GM18502 (cell line): ENCODE results near the gene APOL2.
"Not testable (repeated sequence)": the region's sequence is repeated elsewhere in the genome, so short reads cannot be mapped to it uniquely, and the experiment has no call there.

Source experiments
- ATAC-seq: cut with Tn5 transposase; IDR thresholded peaks from one replicate; pipeline ENCODE4 v1.9.1; 2021; ENCODE audit warnings: mild to moderate bottlenecking; ENCODE audit not compliant: unreplicated experiment, poor library complexity

APOL2 gene

GRCh38 chr22:36201630-36202319 lies 37.6 kb downstream of the APOL2 start, which contains the start of gene APOL4:
Gene APOL4, minus strand, starts transcription at chr22:36201809. Its CDS starts 75 bp downstream, at chr22:36201734.
- ATAC-seq, result no peak

- not testable (repeated sequence) for ATAC-seq
These were observed 38.3 kb downstream of the APOL2 start for GRCh38 chr22:36201025-36201424.

GRCh38 chr22:36199001-36199551 lies 40.3 kb downstream of the APOL2 start:
- no peak for ATAC-seq

GRCh38 chr22:36198536-36198935 lies 40.8 kb downstream of the APOL2 start:
- no peak for ATAC-seq

- ATAC-seq, result no peak
These were observed 41.7 kb downstream of the APOL2 start for GRCh38 chr22:36197514-36198146.

GRCh38 chr22:36197065-36197440 lies 42.3 kb downstream of the APOL2 start:
- ATAC-seq, result no peak

GRCh38 chr22:36196254-36197064 lies 42.9 kb downstream of the APOL2 start:
- ATAC-seq, result no peak

- no peak for ATAC-seq
These were observed 44.4 kb downstream of the APOL2 start for GRCh38 chr22:36194971-36195370.

- no peak for ATAC-seq
These were observed 44.9 kb downstream of the APOL2 start for GRCh38 chr22:36194385-36194784.

- ATAC-seq, result no peak
These were observed 45.8 kb downstream of the APOL2 start for GRCh38 chr22:36193577-36193976.

GRCh38 chr22:36193171-36193570 lies 46.2 kb downstream of the APOL2 start:
- ATAC-seq, result no peak

- no peak for ATAC-seq
These were observed 46.8 kb downstream of the APOL2 start for GRCh38 chr22:36192542-36192941.

GRCh38 chr22:36191106-36191836 lies 48.1 kb downstream of the APOL2 start:
- no peak for ATAC-seq

- not testable (repeated sequence) for ATAC-seq
These were observed 51.5 kb downstream of the APOL2 start for GRCh38 chr22:36187862-36188261.

- no peak for ATAC-seq
These were observed 53.3 kb downstream of the APOL2 start for GRCh38 chr22:36185828-36186624.

GRCh38 chr22:36184433-36185025 lies 54.8 kb downstream of the APOL2 start:
- no peak for ATAC-seq

- no peak for ATAC-seq
These were observed 55.9 kb downstream of the APOL2 start for GRCh38 chr22:36183446-36183845.

GRCh38 chr22:36182857-36183256 lies 56.5 kb downstream of the APOL2 start:
- no peak for ATAC-seq

GRCh38 chr22:36182056-36182455 lies 57.3 kb downstream of the APOL2 start:
- ATAC-seq, result no peak
